Measurements from ENCODE around the gene RIMBP2.

The RIMBP2 gene

DNA sequence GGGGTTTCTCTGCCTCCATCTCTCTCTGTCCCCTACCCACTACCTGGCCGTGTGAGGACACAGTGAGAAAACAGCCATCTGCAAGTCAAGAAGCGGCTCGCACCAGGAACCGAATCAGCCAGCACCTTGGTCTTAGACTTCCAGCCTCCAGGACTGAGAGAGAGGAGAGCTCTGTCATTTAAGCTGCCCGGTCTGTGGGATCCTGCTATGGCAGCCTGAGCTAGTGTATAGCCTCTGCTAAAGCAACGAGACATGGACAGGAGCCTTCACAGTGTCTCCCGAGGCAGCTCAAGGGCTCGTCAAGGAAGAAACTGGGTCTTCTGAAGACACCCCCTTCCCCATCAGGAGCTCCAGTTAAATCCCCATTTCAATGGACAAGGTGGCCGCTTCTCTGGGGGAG, 192.9 kb downstream of the RIMBP2 start:
- no peak overlapping the region for H4K5ac ChIP-seq (ENCODE audit: low read length)
- no peak overlapping the region for H3K4me3 ChIP-seq (ENCODE audit: low read length)
- H2AK5ac ChIP-seq (ENCODE audit: low read length), result no peak overlapping the region
- no peak overlapping the region for H3K4ac ChIP-seq (ENCODE audit: low read depth, low read length)
- no CpG with 5 or more reads among the region's 9 CpGs for WGBS (ENCODE audit: extremely low coverage, insufficient coverage, low lambda C conversion rate)
- no peaks in the 10 kb centered on the region for H3K79me1 ChIP-seq (ENCODE audit: low read length)
- no peak overlapping the region for H4K8ac ChIP-seq (ENCODE audit: low read depth, low read length)
- H3K36me3 ChIP-seq (ENCODE audit: control insufficient read depth, insufficient read depth, low read length), result no peaks in the 10 kb centered on the region
- H3K79me2 ChIP-seq (ENCODE audit: control insufficient read depth, insufficient read depth, low read length), result no peaks in the 10 kb centered on the region
- H2BK120ac ChIP-seq (ENCODE audit: low read depth, low read length), result no peak overlapping the region
- no peak overlapping the region for H3K27ac ChIP-seq (ENCODE audit: low read depth, low read length)
- no peak overlapping the region for H3K4me2 ChIP-seq (ENCODE audit: low read length)
- H3K18ac ChIP-seq (ENCODE audit: low read length), result no peak overlapping the region
- H2BK15ac ChIP-seq (replicated peaks; ENCODE audit: low read depth), result no peak overlapping the region
- H3K4me1 ChIP-seq (ENCODE audit: control insufficient read depth, low read depth, low read length), result no peaks in the 10 kb centered on the region
- H3K56ac ChIP-seq (ENCODE audit: low read length), result no peak overlapping the region
- H3K27me3 ChIP-seq (ENCODE audit: insufficient read depth, low read length, poor library complexity), result no peaks in the 10 kb centered on the region
- DNase-seq, result no peak
- H3K23ac ChIP-seq (ENCODE audit: low read length), result no peak overlapping the region
- no peak overlapping the region for H3K9ac ChIP-seq (ENCODE audit: low read length)
- H2BK5ac ChIP-seq (ENCODE audit: low read length), result no peak overlapping the region

GRCh38 chr12:130522244-130522834, 193.8 kb downstream of the RIMBP2 start:
- H2BK5ac ChIP-seq (ENCODE audit: low read length), result no peak overlapping the region
- no peak for DNase-seq
- H3K9ac ChIP-seq (ENCODE audit: low read length), result no peak overlapping the region
- H3K18ac ChIP-seq (ENCODE audit: low read length), result no peak overlapping the region
- no peaks in the 10 kb centered on the region for H3K79me2 ChIP-seq (ENCODE audit: control insufficient read depth, insufficient read depth, low read length)
- H3K27me3 ChIP-seq (ENCODE audit: insufficient read depth, low read length, poor library complexity), result no peaks in the 10 kb centered on the region
- H2BK15ac ChIP-seq (replicated peaks; ENCODE audit: low read depth), result no peak overlapping the region
- no peak overlapping the region for H3K4ac ChIP-seq (ENCODE audit: low read depth, low read length)
- H4K8ac ChIP-seq (ENCODE audit: low read depth, low read length), result no peak overlapping the region
- H3K23ac ChIP-seq (ENCODE audit: low read length), result no peak overlapping the region
- H3K4me2 ChIP-seq (ENCODE audit: low read length), result no peak overlapping the region
- WGBS (ENCODE audit: extremely low coverage, insufficient coverage, low lambda C conversion rate), result no CpG with 5 or more reads among the region's 17 CpGs
- H3K27ac ChIP-seq (ENCODE audit: low read depth, low read length), result no peak overlapping the region
- no peak overlapping the region for H2BK120ac ChIP-seq (ENCODE audit: low read depth, low read length)
- H3K4me1 ChIP-seq (ENCODE audit: control insufficient read depth, low read depth, low read length), result no peaks in the 10 kb centered on the region
- no peak overlapping the region for H3K4me3 ChIP-seq (ENCODE audit: low read length)
- H3K56ac ChIP-seq (ENCODE audit: low read length), result no peak overlapping the region
- H2AK5ac ChIP-seq (ENCODE audit: low read length), result no peak overlapping the region
- H3K79me1 ChIP-seq (ENCODE audit: low read length), result no peaks in the 10 kb centered on the region
- H3K36me3 ChIP-seq (ENCODE audit: control insufficient read depth, insufficient read depth, low read length), result no peaks in the 10 kb centered on the region
- H4K5ac ChIP-seq (ENCODE audit: low read length), result no peak overlapping the region

GRCh38 chr12:130521375-130522124, 194.5 kb downstream of the RIMBP2 start:
- no peaks in the 10 kb centered on the region for H3K27me3 ChIP-seq (ENCODE audit: insufficient read depth, low read length, poor library complexity)
- H2BK15ac ChIP-seq (replicated peaks; ENCODE audit: low read depth), result no peak overlapping the region
- H3K23ac ChIP-seq (ENCODE audit: low read length), result no peak overlapping the region
- H4K5ac ChIP-seq (ENCODE audit: low read length), result no peak overlapping the region
- H3K4me3 ChIP-seq (ENCODE audit: low read length), result no peak overlapping the region
- no peak overlapping the region for H3K4me2 ChIP-seq (ENCODE audit: low read length)
- H3K36me3 ChIP-seq (ENCODE audit: control insufficient read depth, insufficient read depth, low read length), result no peaks in the 10 kb centered on the region
- no peaks in the 10 kb centered on the region for H3K4me1 ChIP-seq (ENCODE audit: control insufficient read depth, low read depth, low read length)
- no peak overlapping the region for H2BK5ac ChIP-seq (ENCODE audit: low read length)
- H3K18ac ChIP-seq (ENCODE audit: low read length), result no peak overlapping the region
- no peak for DNase-seq
- H3K27ac ChIP-seq (ENCODE audit: low read depth, low read length), result no peak overlapping the region
- no peak overlapping the region for H3K56ac ChIP-seq (ENCODE audit: low read length)
- H3K79me1 ChIP-seq (ENCODE audit: low read length), result no peaks in the 10 kb centered on the region
- H2BK120ac ChIP-seq (ENCODE audit: low read depth, low read length), result no peak overlapping the region
- no peak overlapping the region for H2AK5ac ChIP-seq (ENCODE audit: low read length)
- H3K4ac ChIP-seq (ENCODE audit: low read depth, low read length), result no peak overlapping the region
- no CpG with 5 or more reads among the region's 11 CpGs for WGBS (ENCODE audit: extremely low coverage, insufficient coverage, low lambda C conversion rate)
- no peaks in the 10 kb centered on the region for H3K79me2 ChIP-seq (ENCODE audit: control insufficient read depth, insufficient read depth, low read length)
- no peak overlapping the region for H4K8ac ChIP-seq (ENCODE audit: low read depth, low read length)
- no peak overlapping the region for H3K9ac ChIP-seq (ENCODE audit: low read length)

DNA sequence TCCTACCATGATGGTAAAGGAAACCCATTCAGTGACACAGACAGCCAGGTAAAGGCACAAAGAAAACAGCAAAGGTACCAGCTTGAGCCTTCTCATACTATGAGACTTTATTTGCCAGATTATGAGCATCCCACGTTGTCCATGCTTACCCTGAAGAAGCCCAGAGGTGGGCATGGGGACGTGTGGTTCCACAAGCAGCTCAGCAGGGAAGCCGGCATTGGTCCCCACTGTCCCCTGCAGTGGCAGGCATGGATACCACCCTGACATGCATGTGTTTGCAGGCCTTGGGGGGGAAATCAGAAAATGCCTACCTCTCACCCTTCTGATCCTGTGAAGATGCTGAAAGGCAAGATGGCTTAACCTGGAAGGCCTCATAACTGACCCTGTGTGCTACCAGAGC, 195.3 kb downstream of the RIMBP2 start:
- no peak overlapping the region for H4K8ac ChIP-seq (ENCODE audit: low read depth, low read length)
- H2AK5ac ChIP-seq (ENCODE audit: low read length), result no peak overlapping the region
- no peak overlapping the region for H3K4me3 ChIP-seq (ENCODE audit: low read length)
- H3K18ac ChIP-seq (ENCODE audit: low read length), result no peak overlapping the region
- no peak overlapping the region for H3K4ac ChIP-seq (ENCODE audit: low read depth, low read length)
- H2BK15ac ChIP-seq (replicated peaks; ENCODE audit: low read depth), result no peak overlapping the region
- no peak overlapping the region for H3K4me2 ChIP-seq (ENCODE audit: low read length)
- no peak overlapping the region for H3K23ac ChIP-seq (ENCODE audit: low read length)
- no peaks in the 10 kb centered on the region for H3K27me3 ChIP-seq (ENCODE audit: insufficient read depth, low read length, poor library complexity)
- no peaks in the 10 kb centered on the region for H3K4me1 ChIP-seq (ENCODE audit: control insufficient read depth, low read depth, low read length)
- H3K9ac ChIP-seq (ENCODE audit: low read length), result no peak overlapping the region
- H3K27ac ChIP-seq (ENCODE audit: low read depth, low read length), result no peak overlapping the region
- no peaks in the 10 kb centered on the region for H3K36me3 ChIP-seq (ENCODE audit: control insufficient read depth, insufficient read depth, low read length)
- no peaks in the 10 kb centered on the region for H3K79me2 ChIP-seq (ENCODE audit: control insufficient read depth, insufficient read depth, low read length)
- no peak for DNase-seq
- no CpG with 5 or more reads among the region's 3 CpGs for WGBS (ENCODE audit: extremely low coverage, insufficient coverage, low lambda C conversion rate)
- no peak overlapping the region for H3K56ac ChIP-seq (ENCODE audit: low read length)
- no peak overlapping the region for H2BK5ac ChIP-seq (ENCODE audit: low read length)
- H4K5ac ChIP-seq (ENCODE audit: low read length), result no peak overlapping the region
- no peak overlapping the region for H2BK120ac ChIP-seq (ENCODE audit: low read depth, low read length)
- H3K79me1 ChIP-seq (ENCODE audit: low read length), result no peaks in the 10 kb centered on the region

GRCh38 chr12:130517588-130517987, 198.5 kb downstream of the RIMBP2 start:
- H3K4me1 ChIP-seq (ENCODE audit: control insufficient read depth, low read depth, low read length), result peaks cover 4% of the 10 kb centered on the region
- H4K5ac ChIP-seq (ENCODE audit: low read length), result no peak overlapping the region
- no peak overlapping the region for H3K4me2 ChIP-seq (ENCODE audit: low read length)
- H3K79me1 ChIP-seq (ENCODE audit: low read length), result no peaks in the 10 kb centered on the region
- no peak overlapping the region for H3K56ac ChIP-seq (ENCODE audit: low read length)
- no peak overlapping the region for H2BK15ac ChIP-seq (replicated peaks; ENCODE audit: low read depth)
- H3K27me3 ChIP-seq (ENCODE audit: insufficient read depth, low read length, poor library complexity), result no peaks in the 10 kb centered on the region
- no CpG with 5 or more reads among the region's 3 CpGs for WGBS (ENCODE audit: extremely low coverage, insufficient coverage, low lambda C conversion rate)
- no peak overlapping the region for H2BK120ac ChIP-seq (ENCODE audit: low read depth, low read length)
- no peak for DNase-seq
- no peak overlapping the region for H3K23ac ChIP-seq (ENCODE audit: low read length)
- H3K4ac ChIP-seq (ENCODE audit: low read depth, low read length), result no peak overlapping the region
- no peak overlapping the region for H3K27ac ChIP-seq (ENCODE audit: low read depth, low read length)
- no peak overlapping the region for H2BK5ac ChIP-seq (ENCODE audit: low read length)
- H2AK5ac ChIP-seq (ENCODE audit: low read length), result no peak overlapping the region
- no peak overlapping the region for H4K8ac ChIP-seq (ENCODE audit: low read depth, low read length)
- no peak overlapping the region for H3K18ac ChIP-seq (ENCODE audit: low read length)
- H3K9ac ChIP-seq (ENCODE audit: low read length), result no peak overlapping the region
- no peak overlapping the region for H3K4me3 ChIP-seq (ENCODE audit: low read length)
- no peaks in the 10 kb centered on the region for H3K79me2 ChIP-seq (ENCODE audit: control insufficient read depth, insufficient read depth, low read length)
- H3K36me3 ChIP-seq (ENCODE audit: control insufficient read depth, insufficient read depth, low read length), result no peaks in the 10 kb centered on the region

Data from mesendoderm (in vitro differentiated cells).